VCaP (cell line): ENCODE data around the gene MYPN.

Experiments used
- H3K27ac ChIP-seq: fragments of 450-650 bp; 2 replicates; pipeline ENCODE4 v1.5.1; 2017
- TF ChIP-seq, protein P1 (sequence below): fragments of 450-650 bp; conservative IDR thresholded peaks from 2 replicates; pipeline ENCODE4 v1.5.1; 2017; ENCODE audit warnings: mild to moderate bottlenecking, moderate library complexity

MYPN gene

DNA sequence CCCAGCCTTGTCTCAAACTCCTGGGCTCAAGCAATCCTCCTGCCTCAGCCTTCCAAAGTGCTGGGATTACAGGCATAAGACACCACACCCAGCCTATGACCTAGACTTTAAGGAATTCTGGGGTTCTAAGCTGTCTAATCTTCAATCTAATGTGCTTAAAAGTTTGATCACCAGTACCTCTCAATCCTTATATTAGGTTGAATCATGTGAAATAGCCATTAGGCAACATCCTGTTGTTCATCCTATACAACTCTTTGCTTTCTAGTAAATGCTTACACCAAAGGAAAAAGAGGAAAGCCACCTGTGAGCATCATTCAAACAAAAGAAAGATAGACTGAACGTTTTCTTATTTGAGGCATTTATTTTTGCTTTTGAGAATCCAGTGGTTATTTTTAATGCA lies 66.7 kb downstream of the MYPN start:
- TF ChIP-seq, protein P1, sequence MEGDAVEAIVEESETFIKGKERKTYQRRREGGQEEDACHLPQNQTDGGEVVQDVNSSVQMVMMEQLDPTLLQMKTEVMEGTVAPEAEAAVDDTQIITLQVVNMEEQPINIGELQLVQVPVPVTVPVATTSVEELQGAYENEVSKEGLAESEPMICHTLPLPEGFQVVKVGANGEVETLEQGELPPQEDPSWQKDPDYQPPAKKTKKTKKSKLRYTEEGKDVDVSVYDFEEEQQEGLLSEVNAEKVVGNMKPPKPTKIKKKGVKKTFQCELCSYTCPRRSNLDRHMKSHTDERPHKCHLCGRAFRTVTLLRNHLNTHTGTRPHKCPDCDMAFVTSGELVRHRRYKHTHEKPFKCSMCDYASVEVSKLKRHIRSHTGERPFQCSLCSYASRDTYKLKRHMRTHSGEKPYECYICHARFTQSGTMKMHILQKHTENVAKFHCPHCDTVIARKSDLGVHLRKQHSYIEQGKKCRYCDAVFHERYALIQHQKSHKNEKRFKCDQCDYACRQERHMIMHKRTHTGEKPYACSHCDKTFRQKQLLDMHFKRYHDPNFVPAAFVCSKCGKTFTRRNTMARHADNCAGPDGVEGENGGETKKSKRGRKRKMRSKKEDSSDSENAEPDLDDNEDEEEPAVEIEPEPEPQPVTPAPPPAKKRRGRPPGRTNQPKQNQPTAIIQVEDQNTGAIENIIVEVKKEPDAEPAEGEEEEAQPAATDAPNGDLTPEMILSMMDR: no peak
- no peak overlapping the region for H3K27ac ChIP-seq

DNA sequence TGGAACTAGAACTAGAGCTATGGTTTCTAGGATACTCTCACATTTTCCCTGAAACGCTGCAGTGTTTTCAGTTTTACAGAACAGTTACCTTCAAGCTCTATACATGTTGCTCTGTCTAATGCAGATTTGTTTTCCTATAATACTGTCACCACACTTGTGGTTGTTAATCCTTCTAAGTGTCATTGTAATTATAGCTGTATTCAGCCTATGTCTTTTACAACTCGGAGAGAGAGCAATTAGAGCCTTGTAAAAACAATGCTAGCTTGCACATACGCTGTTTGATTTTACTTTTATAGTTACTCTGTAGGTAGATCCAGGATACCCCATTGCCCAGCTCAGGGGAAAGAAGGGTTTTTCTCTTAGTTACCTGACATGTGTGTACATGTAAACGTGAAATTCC lies 67.5 kb downstream of the MYPN start:
- H3K27ac ChIP-seq: no peak overlapping the region
- TF ChIP-seq, protein P1: no peak

DNA sequence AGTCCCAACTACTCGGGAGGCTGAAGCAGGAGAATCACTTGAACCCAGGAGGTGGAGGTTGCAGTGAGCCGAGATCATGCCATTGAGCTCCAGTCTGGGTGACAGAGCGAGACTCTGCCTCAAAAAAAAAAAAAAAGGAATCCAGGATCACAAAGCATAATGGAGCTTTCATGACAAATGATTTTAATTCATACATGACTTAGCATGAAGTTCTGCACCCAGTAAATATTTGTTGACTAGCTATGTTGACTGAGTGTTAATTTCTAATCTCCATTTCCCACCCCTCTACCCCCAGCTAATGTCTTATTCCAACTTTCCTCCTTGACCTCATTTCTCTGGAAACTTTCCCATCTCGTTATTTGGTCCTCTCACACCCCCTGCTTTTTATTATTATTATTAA lies 69.3 kb downstream of the MYPN start:
- TF ChIP-seq, protein P1: no peak
- no peak overlapping the region for H3K27ac ChIP-seq

GRCh38 chr10:68179016-68179415 lies 69.7 kb downstream of the MYPN start:
- H3K27ac ChIP-seq: no peak overlapping the region
- TF ChIP-seq, protein P1: no peak

DNA sequence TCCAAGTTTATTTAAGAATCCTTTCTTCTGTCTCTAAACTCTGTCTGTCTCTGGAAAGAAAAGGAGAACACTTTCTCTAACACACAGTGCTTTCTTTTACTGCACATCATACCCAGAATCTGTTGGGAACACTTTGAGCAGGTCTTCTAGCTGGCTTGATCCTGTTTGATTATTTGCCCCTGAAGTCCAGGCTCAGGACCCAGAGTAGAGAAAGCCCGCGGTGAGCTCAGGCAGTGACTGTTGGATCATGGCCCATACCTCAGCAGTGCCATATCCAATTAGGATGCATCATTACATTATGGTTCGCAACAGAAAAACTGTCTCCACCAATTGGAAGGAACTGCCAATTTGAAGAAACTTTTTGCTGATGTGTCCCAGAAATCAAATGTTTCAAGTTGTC lies 71.2 kb downstream of the MYPN start:
- TF ChIP-seq, protein P1: no peak
- no peak overlapping the region for H3K27ac ChIP-seq

GRCh38 chr10:68184546-68184945 lies 75.3 kb downstream of the MYPN start:
- TF ChIP-seq, protein P1: no peak
- H3K27ac ChIP-seq: no peak overlapping the region

- TF ChIP-seq, protein P1: no peak
Observed at GRCh38 chr10:68185085-68185484, 75.8 kb downstream of the MYPN start.

GRCh38 chr10:68188835-68189234 lies 79.5 kb downstream of the MYPN start:
- TF ChIP-seq, protein P1: no peak
- H3K27ac ChIP-seq: no peak overlapping the region

More at GRCh38 chr10:68185085-68185484, 75.8 kb downstream of the MYPN start:
- no peak overlapping the region for H3K27ac ChIP-seq
